Activated CD8-positive, alpha-beta memory T cell treated with anti-CD3 and anti-CD28 coated beads, Interleukin-2, amount 50 U/mL, for 4 hours (primary cell): ENCODE measurements around the gene PLEKHA4.

ENCODE experiments used
- DNase-seq: peaks from one replicate; pipeline ENCODE4 v3.0.0-alpha.2; 2020

Gene PLEKHA4

DNA sequence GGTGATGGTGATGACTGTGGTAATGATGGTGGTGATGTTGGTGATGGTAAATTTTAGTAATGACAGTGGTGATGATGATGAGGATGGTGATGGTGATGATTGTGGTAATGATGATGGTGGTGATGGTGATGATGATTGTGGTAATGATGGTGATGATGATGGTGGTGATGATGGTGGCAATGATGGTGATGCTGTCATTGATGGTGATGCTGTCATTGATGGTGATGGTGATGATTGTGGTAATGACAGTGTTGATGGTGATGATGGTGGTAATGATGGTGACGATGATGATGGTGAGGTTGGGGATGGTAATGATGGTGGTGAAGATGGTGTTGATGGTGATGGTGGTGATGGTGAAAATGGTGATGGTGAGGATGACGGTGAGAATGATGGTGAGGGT is 45.9 kb downstream of the PLEKHA4 start:
- DNase-seq: no peak

DNA sequence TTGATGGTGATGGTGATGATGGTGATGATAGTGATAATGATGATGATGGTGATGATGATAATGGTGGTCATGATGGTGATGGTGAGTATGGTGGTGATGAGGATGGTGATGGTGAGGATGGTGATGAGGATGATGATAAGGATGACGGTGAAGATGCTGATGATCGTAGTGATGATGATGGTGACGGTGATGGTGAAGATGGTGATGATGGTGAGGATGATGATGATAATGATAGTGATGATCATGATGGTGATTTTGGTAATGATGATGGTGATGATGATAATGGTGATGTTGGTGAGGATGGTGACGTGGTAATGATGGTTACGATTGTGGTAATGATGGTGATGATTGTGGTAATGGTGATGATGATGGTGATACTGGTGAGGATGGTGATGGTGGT is 46.8 kb downstream of the PLEKHA4 start:
- no peak for DNase-seq

DNA sequence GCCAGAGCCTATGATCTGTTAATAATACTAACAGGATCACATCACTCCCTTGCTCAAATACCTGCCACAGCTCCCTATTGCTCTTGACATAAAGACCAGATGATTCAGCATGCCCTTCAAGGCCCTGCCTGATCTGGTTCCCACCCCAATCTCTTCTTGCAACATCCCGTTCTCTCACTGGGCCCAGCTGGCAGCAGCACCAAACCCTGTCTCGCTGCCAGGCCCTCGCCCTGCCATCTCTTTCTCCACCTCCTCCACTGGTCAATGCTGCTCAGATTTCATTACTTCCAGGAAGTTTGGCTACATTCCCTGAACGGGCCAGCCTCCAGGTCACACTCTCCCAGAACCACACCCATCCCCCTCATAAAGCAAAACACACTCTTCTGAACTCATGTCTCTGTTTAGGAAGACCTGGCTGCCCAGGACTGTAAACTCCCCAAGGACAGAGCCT is 49.0 kb downstream of the PLEKHA4 start:
- no peak for DNase-seq

DNA sequence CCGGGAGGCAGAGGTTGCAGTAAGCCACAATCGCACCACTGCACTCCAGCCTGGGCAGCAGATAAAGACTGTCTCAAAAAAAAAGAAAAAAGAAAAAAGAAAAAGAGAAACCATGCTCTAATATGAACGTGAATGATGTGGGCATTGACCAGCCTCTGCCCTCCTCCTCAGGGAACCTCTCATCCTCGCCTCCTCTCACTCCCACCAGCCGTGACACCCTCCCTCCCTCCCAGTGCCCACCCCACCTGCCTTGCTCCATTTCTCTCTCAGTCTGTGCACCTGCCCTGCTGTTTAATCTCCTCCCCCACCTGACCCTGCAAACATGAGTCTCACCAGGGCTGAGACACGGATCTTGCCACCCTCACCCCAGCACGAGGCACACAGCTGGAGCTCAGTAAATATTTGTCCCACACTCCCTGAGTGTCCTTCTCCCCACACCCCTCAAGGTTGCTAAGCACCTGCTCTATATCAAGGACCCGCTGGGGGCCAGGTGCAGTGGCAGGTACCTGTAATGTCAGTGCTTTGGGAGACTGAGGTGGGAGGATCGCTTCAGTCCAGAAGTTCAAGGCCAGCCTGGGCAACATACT is 50.1 kb downstream of the PLEKHA4 start:
- DNase-seq: no peak

GRCh38 chr19:48817585-48818124 is 50.8 kb downstream of the PLEKHA4 start:
- DNase-seq: no peak

- no peak for DNase-seq
Observed at GRCh38 chr19:48815870-48816501, 52.4 kb downstream of the PLEKHA4 start.

- DNase-seq: no peak
Observed at GRCh38 chr19:48814895-48815294, 53.5 kb downstream of the PLEKHA4 start.

DNA sequence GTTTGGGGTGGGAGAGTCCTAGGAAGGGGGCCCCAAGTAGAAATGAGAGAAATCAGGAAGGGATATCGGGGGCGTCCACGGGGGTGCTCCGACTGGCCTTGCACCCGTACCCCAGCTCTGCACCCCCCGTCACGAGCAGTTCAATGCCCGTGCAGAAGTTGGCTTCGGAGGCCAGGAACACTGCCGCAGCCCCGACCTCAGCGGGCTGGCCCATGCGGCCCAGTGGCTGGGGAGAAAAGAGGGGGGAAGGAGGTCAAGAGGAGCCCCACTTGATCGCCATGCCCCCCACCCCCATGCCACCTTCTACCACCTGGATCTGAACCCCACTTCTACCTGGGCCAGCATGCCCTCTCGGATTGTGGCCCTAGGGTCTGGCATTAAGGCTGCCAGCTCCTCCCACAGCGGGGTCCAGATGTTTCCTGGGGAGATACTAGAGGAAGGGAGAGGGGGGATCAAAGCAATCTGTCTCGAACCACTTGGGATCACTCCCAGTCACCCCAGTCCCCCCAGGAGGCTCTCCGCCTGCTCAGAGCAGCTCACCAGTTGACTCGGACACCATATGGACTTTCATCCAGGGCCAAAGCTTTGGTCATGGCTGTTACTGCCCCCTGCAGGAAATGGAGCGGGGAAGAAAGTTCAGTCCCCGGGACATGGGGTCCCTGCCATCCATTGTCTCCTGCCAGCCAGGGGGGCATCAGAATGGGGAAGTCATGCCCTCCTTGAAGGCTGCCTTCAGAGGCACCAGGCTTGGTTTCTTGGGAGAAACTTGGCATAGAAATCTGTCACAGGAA is 55.1 kb downstream of the PLEKHA4 start:
- DNase-seq: no peak

- peak; percentile 66 for DNase-seq
Observed at GRCh38 chr19:48812094-48812929, 56.1 kb downstream of the PLEKHA4 start.

DNA sequence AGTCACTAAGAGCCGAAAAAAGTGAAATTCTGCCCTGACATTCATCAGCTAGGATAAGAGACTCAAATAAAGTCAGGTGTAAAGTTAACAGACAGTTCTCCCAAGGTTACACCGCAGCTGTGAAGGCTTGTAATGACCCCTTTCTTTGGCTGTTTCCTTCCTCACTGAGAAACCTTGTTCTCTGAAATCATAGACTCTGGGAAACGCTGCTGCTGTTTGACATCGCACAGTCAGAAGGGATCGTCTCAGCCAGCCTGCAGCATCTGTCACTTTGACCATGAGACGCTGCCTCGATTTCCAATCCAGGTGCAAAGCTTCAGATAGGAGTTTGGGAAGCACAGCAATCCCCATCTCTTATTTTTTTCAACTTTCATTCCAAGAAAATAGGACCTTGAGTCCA is 58.3 kb downstream of the PLEKHA4 start:
- DNase-seq: no peak

GRCh38 chr19:48807590-48808308 is 60.7 kb downstream of the PLEKHA4 start:
- no peak for DNase-seq

DNA sequence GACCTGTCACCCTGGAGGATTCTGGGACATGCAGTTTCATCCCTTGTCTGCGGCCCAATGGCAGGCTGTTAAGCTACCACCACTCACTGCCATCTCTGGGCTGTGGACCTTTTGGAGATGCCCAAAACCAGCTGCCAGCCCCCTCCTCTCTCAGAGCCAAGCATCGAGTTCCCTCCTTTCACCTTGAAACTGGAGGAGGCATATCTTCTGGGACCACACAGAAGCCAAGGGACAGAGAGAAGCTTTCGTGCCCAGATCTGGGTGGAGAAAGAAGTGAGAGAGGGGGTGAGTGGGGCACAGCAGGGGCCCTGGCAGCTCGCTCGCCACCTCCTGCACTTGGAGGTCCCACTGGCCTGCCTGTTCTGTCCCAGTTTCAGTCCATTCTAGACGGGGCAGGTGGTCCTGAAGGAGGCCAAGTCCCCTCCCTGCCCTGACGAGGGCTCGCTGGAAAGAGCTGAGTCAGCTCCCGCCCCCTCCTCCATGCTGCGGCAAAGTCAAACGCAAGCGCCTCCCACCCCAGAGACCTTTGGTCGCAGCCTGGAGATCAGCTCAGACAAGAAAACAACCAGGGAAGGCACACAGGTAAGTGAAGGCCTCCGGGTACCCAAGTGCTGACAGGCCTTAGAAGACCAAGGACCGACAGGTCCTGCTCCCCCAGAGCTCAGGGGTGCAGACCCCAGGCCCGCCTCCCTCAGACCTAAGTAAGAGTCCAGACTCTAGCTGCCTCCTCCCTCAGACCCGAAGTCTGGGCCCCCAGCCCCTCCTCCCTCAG is 61.4 kb downstream of the PLEKHA4 start:
- no peak for DNase-seq

DNA sequence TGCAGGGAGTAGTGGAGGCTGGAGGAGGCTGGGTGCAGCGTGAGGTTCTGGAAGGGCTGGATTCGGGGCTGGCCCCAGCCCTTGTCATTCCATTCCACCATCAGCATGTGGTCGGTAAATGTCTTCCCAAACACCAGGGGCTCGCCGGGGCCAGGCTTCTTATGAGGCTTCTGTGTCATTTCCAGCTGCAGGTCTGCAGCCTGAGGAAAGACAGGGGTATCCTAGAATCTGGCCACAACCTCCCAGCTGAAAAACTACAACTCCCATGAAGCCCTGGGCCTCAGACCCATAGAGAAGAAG is 61.9 kb downstream of the PLEKHA4 start:
- DNase-seq: no peak

DNA sequence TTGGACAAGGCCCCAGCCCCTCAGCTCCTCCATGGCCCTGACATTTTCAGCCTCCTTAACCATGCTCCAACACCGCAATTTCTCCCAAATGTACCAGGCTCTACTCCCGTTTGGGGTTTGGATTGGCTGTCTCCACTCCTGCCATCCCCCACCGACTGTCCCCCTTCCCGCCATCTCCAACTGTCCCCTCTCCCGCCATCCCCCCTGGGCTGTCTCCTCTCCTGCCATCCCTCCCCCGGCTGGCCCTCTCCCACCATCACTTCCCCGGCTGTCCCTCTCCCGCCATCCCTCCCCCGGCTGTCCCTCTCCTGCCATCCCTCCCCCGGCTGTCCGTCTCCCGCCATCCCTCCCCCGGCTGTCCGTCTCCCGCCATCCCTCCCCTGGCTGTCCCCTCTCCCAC is 63.0 kb downstream of the PLEKHA4 start:
- no peak for DNase-seq

GRCh38 chr19:48804496-48804895 is 63.9 kb downstream of the PLEKHA4 start:
- no peak for DNase-seq

DNA sequence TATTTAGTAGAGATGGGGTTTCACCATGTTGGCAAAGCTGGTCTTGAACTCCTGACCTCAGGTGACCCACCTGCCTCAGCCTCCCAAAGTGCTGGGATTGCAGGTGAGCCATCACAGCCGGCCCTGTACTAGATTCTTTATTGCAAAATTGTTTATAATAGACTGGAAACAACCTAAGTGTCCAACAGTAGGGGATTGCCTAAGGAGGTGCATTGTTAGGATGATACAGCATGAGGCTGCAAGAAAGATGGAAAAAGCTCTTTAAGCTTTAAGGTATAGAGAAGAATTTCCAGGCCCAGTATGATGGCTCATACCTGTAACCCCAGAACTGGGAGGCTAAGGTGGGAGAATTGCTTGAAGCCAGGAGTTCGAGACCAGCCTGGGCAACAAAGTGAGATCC is 65.8 kb downstream of the PLEKHA4 start:
- DNase-seq: no peak

GRCh38 chr19:48799358-48800300 is 68.8 kb downstream of the PLEKHA4 start:
- no peak for DNase-seq

DNA sequence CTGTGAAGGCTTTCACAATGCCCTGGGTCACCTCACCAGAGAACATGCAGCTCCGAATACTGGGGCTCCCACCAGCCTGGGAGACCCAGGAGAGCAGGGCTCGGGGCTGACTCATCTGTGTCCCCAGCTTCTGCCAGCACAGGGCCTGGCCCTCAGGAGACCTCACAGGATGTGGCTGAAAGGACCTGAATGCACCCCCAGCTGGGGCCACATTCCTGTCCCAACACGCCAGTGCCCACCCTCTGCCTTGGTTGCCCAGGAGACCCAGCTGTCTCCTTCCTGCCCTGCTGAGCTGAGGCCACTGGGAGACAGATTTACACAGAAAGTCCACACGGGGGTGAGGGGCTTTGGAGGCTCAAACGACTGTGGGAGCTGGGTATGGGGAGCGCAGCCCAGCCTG is 69.5 kb downstream of the PLEKHA4 start:
- DNase-seq: no peak

DNA sequence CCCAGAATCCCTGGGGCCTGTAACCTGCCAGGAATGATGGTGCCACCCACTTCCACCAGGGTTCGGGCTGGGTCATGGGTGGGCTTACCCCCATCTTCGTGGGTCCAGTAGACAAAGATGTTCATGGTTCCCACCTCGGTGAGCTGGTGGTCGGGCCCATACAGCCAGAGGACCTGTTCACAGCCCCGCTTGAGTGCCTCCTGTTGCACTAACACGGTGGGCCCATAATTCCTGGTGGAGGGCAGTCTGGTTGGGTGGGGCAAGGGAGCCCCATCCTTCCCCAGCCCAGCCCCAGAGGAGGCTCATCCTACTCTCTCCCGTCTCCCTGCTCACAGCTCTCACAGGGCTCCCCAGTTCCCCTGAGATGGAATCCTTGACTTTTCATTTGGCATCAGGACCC is 71.3 kb downstream of the PLEKHA4 start:
- DNase-seq: no peak

DNA sequence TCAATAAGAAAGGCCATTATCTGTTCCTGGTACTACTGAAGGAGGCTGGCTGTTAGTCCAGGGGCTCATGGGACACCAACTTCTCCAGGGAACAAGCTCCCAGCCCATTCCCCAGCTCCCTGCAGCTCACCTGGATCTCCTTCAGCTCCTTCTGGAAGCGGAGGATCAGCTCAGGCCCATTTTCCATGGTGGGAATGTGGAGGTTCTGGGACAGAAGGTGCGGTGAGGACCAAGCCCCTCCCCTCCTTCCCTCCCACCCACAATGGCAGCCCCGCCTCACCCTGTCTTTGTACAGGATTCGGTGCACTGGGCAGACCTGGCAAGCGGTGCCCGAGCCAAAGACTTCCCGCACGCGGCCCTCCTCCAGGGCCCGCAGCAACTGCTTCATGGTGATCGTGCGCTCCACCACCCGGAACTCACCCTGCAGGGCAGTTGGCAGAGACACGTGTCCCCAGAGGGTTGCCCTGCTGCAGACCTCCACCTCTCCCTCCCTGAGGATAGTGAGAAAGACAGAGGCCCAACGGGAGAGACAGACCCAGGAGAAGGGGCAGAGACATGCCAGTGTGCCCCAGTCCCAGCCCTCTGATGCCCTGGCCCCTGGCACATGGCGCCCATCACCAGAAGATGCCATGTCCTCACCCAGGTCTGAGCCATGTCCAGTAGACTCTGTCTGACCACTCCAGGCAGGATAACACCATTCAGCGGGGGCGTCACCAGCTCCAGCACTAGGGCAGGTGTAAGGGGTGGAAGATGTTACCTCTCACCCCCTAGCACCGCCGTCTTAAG is 71.9 kb downstream of the PLEKHA4 start:
- no peak for DNase-seq
